ENCODE measurements around the gene NDOR1. TPM values are rescaled to one million over a fixed set of nuclear protein-coding genes. Genes with fewer than 3 reads are reported as not detected.
A peak's percentile ranks its signal among the peaks of the same experiment; 100 is the strongest.

Gene NDOR1
- total and polyA plus RNA-seq, 2 donors (not counting 3 experiments of a cell fraction or from before 2014, with no cell fraction given), result 13.5 to 26.7 TPM

- DNase-seq (ENCODE audit: low read depth, low spot score) (no peak), FAIRE-seq (no peak)
- intact Hi-C loops (cut with micrococcal nuclease) (loop anchor here (2.0 kb wide), 1 partner anchor 15 kb away; no protein-coding TSS in a partner anchor), dilution Hi-C loops (cut with MboI; ENCODE audit: extremely low pct_ligation_motif_present, low sequenced_read_pairs) (no loop called here)
- H3K9ac ChIP-seq (replicated peaks; ENCODE audit: extremely low read depth, insufficient read depth, low read length), result peak overlapping the region; percentile 65
- H2AFZ ChIP-seq (ENCODE audit: low read depth, low read length), result no peak overlapping the region
- no peak overlapping the region for H3K27ac ChIP-seq (ENCODE audit: insufficient read depth, low read depth, low read length)
- peak overlapping the region in 2 of 3 experiments; percentile 41 to 94 for H3K4me3 ChIP-seq (replicated peaks in 1 of 3; ENCODE audit: insufficient read depth in 1 of 3, low read depth in 1 of 3, low read length in 3 of 3)
- no peaks in the 10 kb centered on the region for H4K20me1 ChIP-seq (replicated peaks; ENCODE audit: control insufficient read depth, extremely low read depth, insufficient read depth, low read length)
- peaks cover 14% of the 10 kb centered on the region for H3K4me1 ChIP-seq (ENCODE audit: control insufficient read depth, extremely low read depth, insufficient read depth, low read length)
- BruUV-seq (replicated peaks), result no TSS peak
- H3K9me3 ChIP-seq (replicated peaks; ENCODE audit: control insufficient read depth, insufficient read depth, low read length), result no peaks in the 10 kb centered on the region
- H3K36me3 ChIP-seq (ENCODE audit: control insufficient read depth in 2 of 2, extremely low read depth in 1 of 2, insufficient read depth in 2 of 2, low read length in 2 of 2), result peaks cover 2% of the 10 kb centered on the region in 2 experiments
- H3K27me3 ChIP-seq (ENCODE audit: control insufficient read depth in 2 of 2, insufficient read depth in 2 of 2, low read length in 2 of 2), result no peaks in the 10 kb centered on the region
- peak overlapping the region; percentile 83 for H3K4me2 ChIP-seq (ENCODE audit: insufficient read depth, low read length)
- TF ChIP-seq CTCF (IDR thresholded peaks at IDR 0.05; ENCODE audit: extremely low read depth in 1 of 2, insufficient read depth in 1 of 2, low read depth in 1 of 2, low read length in 2 of 2) (no peak), FOS (IDR thresholded peaks at IDR 0.05; ENCODE audit: borderline replicate concordance, insufficient read depth, low read length) (no peak), POLR2AphosphoS5 (IDR thresholded peaks at IDR 0.05; ENCODE audit: insufficient read depth, low read depth, low read length) (no peak), MAX (IDR thresholded peaks at IDR 0.05; ENCODE audit: insufficient read depth, insufficient read length) (no peak), MYC (IDR thresholded peaks at IDR 0.05; ENCODE audit: low read depth, low read length) (no peak), GATA2 (IDR thresholded peaks at IDR 0.05; ENCODE audit: insufficient read depth, insufficient read length, low read depth, low read length) (no peak), EZH2 (IDR thresholded peaks at IDR 0.05; ENCODE audit: borderline replicate concordance, low read depth, low read length, severe bottlenecking) (no peak), JUN (IDR thresholded peaks at IDR 0.05; ENCODE audit: borderline replicate concordance, insufficient read depth, insufficient read length, low read depth) (no peak), POLR2A (IDR thresholded peaks at IDR 0.05; ENCODE audit: low read depth, low read length) (no peak)
- peaks cover 18% of the 10 kb centered on the region for H3K79me2 ChIP-seq (ENCODE audit: control insufficient read depth, insufficient read depth, low read length)
- no peaks in the 10 kb centered on the region for H3K9me1 ChIP-seq (replicated peaks; ENCODE audit: control insufficient read depth, extremely low read depth, insufficient read depth, low read length)
- ChIA-PET CTCF (interaction anchor here (0.8 to 4.4 kb wide), 10 partner anchors 9 to 225 kb away, joined by 3 to 31 read pairs (median 6); partner anchors contain the start of genes EXD3, NOXA1, RNF224 and TOR4A), POLR2A (interaction anchor here (1.1 to 4.9 kb wide), 2 partner anchors 12 to 23 kb away, joined by 3 to 66 read pairs; partner anchors contain the start of gene TUBB4B)
Observed at GRCh38 chr9:137253717-137254623, 48.5 kb downstream of the NDOR1 start.

Data from endothelial cell of umbilical vein (primary cell).